Ectodermal cell (in vitro differentiated cells): Measurements from ENCODE around the gene SLC39A13.
"Not testable (repeated sequence)": the region's sequence is repeated elsewhere in the genome, so short reads cannot be mapped to it uniquely, and the experiment has no call there.

ENCODE experiments used
- H3K27ac ChIP-seq: 2 replicates; pipeline ENCODE4 v1.7.0; 2013; ENCODE audit warnings: mild to moderate bottlenecking, low read depth, low read length; ENCODE audit not compliant: insufficient read depth, poor library complexity, severe bottlenecking
- H3K27me3 ChIP-seq: 2 replicates; pipeline ENCODE4 v1.7.0; 2013; ENCODE audit warnings: mild to moderate bottlenecking, low read length; ENCODE audit not compliant: insufficient read depth, control insufficient read depth, poor library complexity, severe bottlenecking
- H3K36me3 ChIP-seq: one replicate; pipeline ENCODE4 v1.7.0; 2013; ENCODE audit warnings: low read length; ENCODE audit not compliant: control insufficient read depth, insufficient read depth
- H3K4me1 ChIP-seq: one replicate; pipeline ENCODE4 v1.7.0; 2013; ENCODE audit warnings: low read length; ENCODE audit not compliant: control insufficient read depth, insufficient read depth
- H3K4me3 ChIP-seq: 2 replicates; pipeline ENCODE4 v1.7.0; 2013; ENCODE audit warnings: low read depth, low read length, control low read depth; ENCODE audit not compliant: insufficient read depth
- H3K9me3 ChIP-seq: 2 replicates; pipeline ENCODE4 v1.7.0; 2013; ENCODE audit warnings: mild to moderate bottlenecking, low read length, moderate library complexity; ENCODE audit not compliant: control insufficient read depth
- WGBS, 2 experiments: methylation state at CpG; one replicate each; pipeline ENCODE4 v1.1.7; 2013; ENCODE audit warnings: missing lambda C conversion rate in 2 of 2; 5-methylcytosine and 5-hydroxymethylcytosine counted together

Gene SLC39A13

DNA sequence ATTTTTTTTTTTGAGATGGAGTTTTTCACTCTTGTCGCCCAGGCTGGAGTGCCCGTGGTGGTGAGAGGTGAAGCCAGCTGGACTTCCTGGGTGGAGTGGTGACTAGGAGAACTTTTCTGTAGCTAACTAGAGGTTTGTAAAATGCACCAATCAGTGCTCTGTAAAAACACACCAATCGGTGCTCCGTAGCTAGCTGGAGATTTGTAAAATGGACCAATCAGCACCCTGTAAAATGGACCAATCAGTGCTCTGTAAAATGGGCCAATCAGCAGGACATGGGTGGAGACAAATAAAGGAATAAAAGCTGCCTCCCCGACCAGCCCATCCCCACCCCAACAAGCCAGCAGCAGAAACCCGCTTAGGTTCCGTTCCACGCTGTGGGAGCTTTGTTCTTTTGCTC lies 45.0 kb downstream of the SLC39A13 start:
- WGBS, 2 experiments: 94 to 96% methylated on average over 8 of the region's 8 CpGs
- Histone ChIP-seq H3K4me3 (no peak overlapping the region), H3K4me1 (no peaks in the 10 kb centered on the region), H3K36me3 (no peaks in the 10 kb centered on the region), H3K27me3 (no peaks in the 10 kb centered on the region), H3K9me3 (no peaks in the 10 kb centered on the region), H3K27ac (no peak overlapping the region)

DNA sequence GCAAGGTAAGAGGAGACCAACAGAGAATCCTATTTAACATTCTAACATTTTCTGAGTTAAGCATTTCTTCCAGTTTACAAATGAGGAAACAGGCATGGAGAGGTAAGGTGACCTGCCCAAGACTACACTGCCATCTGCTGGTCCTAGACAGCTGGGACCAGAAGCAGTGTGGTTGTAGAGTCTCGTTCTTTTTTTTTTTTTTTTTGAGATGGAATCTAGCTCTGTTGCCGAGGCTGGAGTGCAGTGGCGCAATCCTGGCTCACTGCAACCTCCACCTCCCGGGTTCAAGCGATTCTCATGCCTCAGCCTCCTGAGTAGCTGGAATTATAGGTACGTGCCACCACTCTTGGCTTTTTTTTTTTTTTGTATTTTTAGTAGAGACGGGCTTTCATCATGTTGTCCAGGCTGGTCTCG lies 45.9 kb downstream of the SLC39A13 start:
- not testable (repeated sequence) for H3K36me3 ChIP-seq, H3K27me3 ChIP-seq, H3K4me3 ChIP-seq, H3K4me1 ChIP-seq, H3K9me3 ChIP-seq, H3K27ac ChIP-seq
- WGBS, 2 experiments: 52 to 65% methylated on average over 7 of the region's 8 CpGs

DNA sequence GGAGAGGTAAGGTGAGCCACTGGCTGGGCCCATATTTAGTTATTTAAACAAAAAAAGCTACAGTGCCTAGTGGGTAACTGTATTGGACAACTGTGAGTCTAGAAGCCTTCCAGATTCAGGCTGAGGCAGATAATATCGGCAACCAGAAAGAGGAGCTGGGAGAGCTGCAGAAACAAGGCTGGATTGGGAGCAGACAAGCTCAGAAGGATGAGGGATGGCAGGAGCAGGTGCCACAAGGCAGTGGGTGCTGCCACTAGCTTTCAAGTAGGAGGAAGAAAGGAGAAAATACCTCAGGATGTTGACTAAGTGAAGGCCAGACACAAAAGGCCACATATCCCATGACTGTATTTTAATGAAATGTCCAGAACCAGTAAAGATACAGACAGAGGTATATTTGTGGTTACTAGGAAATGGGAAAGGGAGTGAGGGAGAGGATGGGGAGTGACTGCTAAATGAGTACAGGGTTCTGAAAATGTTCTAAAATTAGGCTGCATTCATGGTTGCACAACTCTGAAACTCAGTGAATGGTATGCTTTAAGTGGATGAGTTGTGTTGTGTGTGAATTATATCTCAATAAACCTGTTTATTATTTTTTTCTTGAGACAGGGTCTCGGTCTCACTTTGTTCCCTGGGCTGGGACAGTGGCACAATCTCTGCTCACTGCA lies 52.3 kb downstream of the SLC39A13 start:
- no peaks in the 10 kb centered on the region for H3K27me3 ChIP-seq
- 92 to 96% methylated on average over 2 of the region's 2 CpGs for WGBS, 2 experiments
- H3K9me3 ChIP-seq: no peaks in the 10 kb centered on the region
- no peaks in the 10 kb centered on the region for H3K36me3 ChIP-seq
- H3K4me3 ChIP-seq: no peak overlapping the region
- peaks cover 5% of the 10 kb centered on the region for H3K4me1 ChIP-seq
- H3K27ac ChIP-seq: no peak overlapping the region

DNA sequence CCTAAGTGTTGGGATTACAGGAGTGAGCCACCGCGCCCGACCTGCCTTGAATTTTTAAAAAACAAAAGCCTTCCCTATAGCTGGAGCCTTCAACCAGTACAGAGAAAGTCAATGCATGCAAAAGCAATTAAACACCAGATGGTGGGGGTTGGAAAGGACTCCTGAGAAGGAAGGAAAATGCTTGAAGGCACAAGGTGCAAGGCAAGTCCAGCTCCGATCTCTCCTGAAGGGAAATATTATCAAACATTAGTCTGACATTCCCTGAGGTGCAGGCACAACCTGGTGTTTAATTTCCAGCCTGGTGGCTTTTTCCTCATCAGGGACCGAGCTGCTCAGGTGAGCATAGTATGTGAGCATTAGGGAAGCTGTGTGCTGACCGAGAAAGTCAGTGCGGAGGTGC lies 53.5 kb downstream of the SLC39A13 start:
- Histone ChIP-seq H3K27me3 (no peaks in the 10 kb centered on the region), H3K4me1 (peaks cover 5% of the 10 kb centered on the region), H3K27ac (no peak overlapping the region), H3K4me3 (no peak overlapping the region), H3K9me3 (no peaks in the 10 kb centered on the region), H3K36me3 (no peaks in the 10 kb centered on the region)
- 93 to 98% methylated on average over 7 of the region's 7 CpGs for WGBS, 2 experiments

DNA sequence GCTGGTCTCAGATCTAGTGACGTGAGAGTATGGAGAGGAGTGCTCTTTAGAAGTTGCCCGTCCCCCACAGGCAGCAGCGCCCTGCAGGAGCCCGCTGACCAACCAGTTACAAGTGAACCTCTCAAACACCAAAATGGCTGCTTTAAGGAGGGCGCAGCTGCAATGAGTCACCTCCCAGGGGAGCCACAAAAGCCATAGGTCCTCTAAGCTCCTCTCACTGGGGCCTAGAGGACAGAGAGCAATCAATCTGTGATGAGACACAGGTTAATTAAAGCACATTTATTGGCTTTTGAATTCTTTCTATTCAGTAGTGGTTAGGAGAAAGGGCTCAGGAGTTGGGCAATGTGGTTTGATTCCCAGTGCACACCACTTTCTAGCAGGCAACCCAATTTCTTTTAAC lies 56.1 kb downstream of the SLC39A13 start:
- Histone ChIP-seq H3K27me3 (no peaks in the 10 kb centered on the region), H3K4me3 (no peak overlapping the region), H3K27ac (peak overlapping the region; percentile 18), H3K4me1 (peaks cover 26% of the 10 kb centered on the region), H3K9me3 (no peaks in the 10 kb centered on the region), H3K36me3 (no peaks in the 10 kb centered on the region)
- 67 to 70% methylated on average over 5 of the region's 5 CpGs for WGBS, 2 experiments
